Spleen (tissue), 11 donors: Measurements from ENCODE around the gene CRYBG1. TPM values are rescaled to one million over a fixed set of nuclear protein-coding genes. Genes with fewer than 3 reads are reported as not detected.

ENCODE experiments used
- DNase-seq: peaks from one replicate; pipeline ENCODE4 v3.0.0-alpha.2; 2020
- H3K27ac ChIP-seq, 8 donors: fragments of 200-600 bp; sonication (generic) in 7 of 8; 1 replicate in 4 of 8; 2 replicates in 4 of 8; pipeline versions ENCODE4 v1.5.0 to v1.8.0; 2016 to 2021; ENCODE audit warnings: inconsistent platforms in 4 of 8, mild to moderate bottlenecking in 4 of 8, moderate library complexity in 1 of 8
- H3K27me3 ChIP-seq, 7 donors: fragments of 200-600 bp; sonication (generic) in 6 of 7; replicated peaks in 1 of 7; 1 replicate in 4 of 7; 2 replicates in 3 of 7; pipeline versions ENCODE4 v1.5.0 to v1.8.0; 2016 to 2021; ENCODE audit warnings: inconsistent platforms in 3 of 7, mild to moderate bottlenecking in 1 of 7
- H3K36me3 ChIP-seq, 6 donors: fragments of 200-600 bp; sonication (generic) in 5 of 6; 1 replicate in 4 of 6; 2 replicates in 2 of 6; pipeline versions ENCODE4 v1.5.0 to v1.8.0; 2016 to 2021; ENCODE audit warnings: inconsistent platforms in 2 of 6
- H3K4me1 ChIP-seq, 6 donors: fragments of 200-600 bp; sonication (generic) in 5 of 6; 1 replicate in 3 of 6; 2 replicates in 3 of 6; pipeline versions ENCODE4 v1.5.0 to v1.8.0; 2016 to 2021; ENCODE audit warnings: inconsistent platforms in 3 of 6
- H3K4me3 ChIP-seq, 8 donors: fragments of 200-600 bp; sonication (generic) in 7 of 8; 1 replicate in 4 of 8; 2 replicates in 4 of 8; pipeline versions ENCODE4 v1.5.0 to v1.8.0; 2016 to 2021; ENCODE audit warnings: inconsistent platforms in 4 of 8, mild to moderate bottlenecking in 4 of 8, moderate library complexity in 2 of 8
- H3K9me3 ChIP-seq, 8 donors: fragments of 200-600 bp; sonication (generic) in 7 of 8; 1 replicate in 4 of 8; 2 replicates in 4 of 8; pipeline versions ENCODE4 v1.5.0 to v1.8.0; 2016 to 2021; ENCODE audit warnings: inconsistent platforms in 4 of 8
- CTCF ChIP-seq, 11 experiments: fragments of 200-600 bp in 7 of 11; fragments of 450-650 bp in 4 of 11; sonication (generic) in 4 of 11; IDR thresholded peaks in 8 of 11; conservative IDR thresholded peaks in 3 of 11; 1 replicate in 7 of 11; 2 replicates in 4 of 11; pipeline versions ENCODE4 v1.4.0 to v1.8.0; 2016 to 2021; ENCODE audit warnings: antibody characterized with exemption in 11 of 11, inconsistent platforms in 4 of 11, mild to moderate bottlenecking in 1 of 11
- POLR2A ChIP-seq, 3 donors: fragments of 450-650 bp; IDR thresholded peaks; one replicate each; pipeline ENCODE4 v1.5.1; 2017; ENCODE audit warnings: antibody characterized with exemption in 3 of 3, mild to moderate bottlenecking in 1 of 3
- POLR2AphosphoS5 ChIP-seq, 3 donors: sonication (generic); formaldehyde crosslinking; IDR thresholded peaks; one replicate each; pipeline ENCODE4 v1.5.1; 2017; ENCODE audit warnings: antibody characterized with exemption in 3 of 3
- WGBS, 5 donors: extraction: QIAGEN DNeasy Blood & Tissue Kit in 3 of 5; methylation state at CpG; one replicate each; pipeline versions ENCODE4 v1.1.5 to v1.1.7; 2013 to 2018; 5-methylcytosine and 5-hydroxymethylcytosine counted together
- intact Hi-C: fragments of 100-400 bp; cut with DNase I; formaldehyde crosslinking; loops from one replicate; pipeline ENCODE4 v1.15.0; 2023; ENCODE audit warnings: low total_unique reads
- polyA plus RNA-seq, 3 donors: library from polyadenylated mRNA; stranded (reverse); fragments of 200-250 nt; gene quantifications; one replicate each; pipeline ENCODE4 v1.2.1, GENCODE V29; 2013
- total RNA-seq, 7 donors: library from RNA; depleted of rRNA in 3 of 7; stranded (reverse); fragments of >200 nt in 3 of 7; fragmentation: NEBNext Ultra II Directional in 4 of 7; extraction: Animal tissue kit (Norgen Biotek cat#: 25700) in 4 of 7; gene quantifications; one replicate each; pipeline versions ENCODE4 v1.1.0 to v1.2.1, GENCODE V29; 2016 to 2021
- donor health status: healthy with polysubstance abuse.
- donor health status: DM: no; HTN: no; CAD: no; lungs with moderate emphysema.
- donor health status: DM: no; HTN: no; CAD: no.
- donor health status: Bipolar disorder and iron deficiency.
- donor health status: healthy.
- donor health status: DM: no; HTN: no; CAD: no.
- donor health status: DM: yes; HTN: yes; CAD: no.

The CRYBG1 gene
- total and polyA plus RNA-seq, 10 donors = 5.6 to 39.1 (median 28.1) TPM

- TF ChIP-seq CTCF (IDR thresholded peaks at IDR 0.05 in 8 of 11, conservative IDR thresholded peaks at IDR 0.05 in 3 of 11) (no peak), POLR2A (IDR thresholded peaks at IDR 0.05) (no peak), POLR2AphosphoS5 (IDR thresholded peaks at IDR 0.05) (no peak)
- no peaks in the 10 kb centered on the region for H3K27me3 ChIP-seq
- WGBS, 5 donors = 37 to 71% (median 52%) methylated on average over 3 to 4 of the region's 4 CpGs
- no peaks in the 10 kb centered on the region for H3K9me3 ChIP-seq
- intact Hi-C loops = no loop called here
- H3K4me3 ChIP-seq = no peak overlapping the region
- no peak for DNase-seq
- H3K27ac ChIP-seq = no peak overlapping the region
- H3K4me1 ChIP-seq = no peaks in the 10 kb centered on the region
- H3K36me3 ChIP-seq = no peaks in the 10 kb centered on the region
These were observed 128.2 kb downstream of the CRYBG1 start for GRCh38 chr6:106488494-106489370.

GRCh38 chr6:106490030-106490429 lies 129.5 kb downstream of the CRYBG1 start:
- intact Hi-C loops = no loop called here
- WGBS, 5 donors = 74 to 94% (median 81%) methylated on average over 1 of the region's 1 CpG

GRCh38 chr6:106490436-106490835 lies 129.9 kb downstream of the CRYBG1 start:
- TF ChIP-seq POLR2AphosphoS5 (IDR thresholded peaks at IDR 0.05) = no peak
- intact Hi-C loops = no loop called here
- WGBS, 5 donors = 70 to 84% (median 82%) methylated on average over 1 of the region's 1 CpG
- Histone ChIP-seq H3K27me3 (no peaks in the 10 kb centered on the region), H3K4me3 (no peak overlapping the region), H3K27ac (no peak overlapping the region), H3K36me3 (no peaks in the 10 kb centered on the region), H3K9me3 (no peaks in the 10 kb centered on the region), H3K4me1 (peaks cover 0 to 4% (median 0%) of the 10 kb centered on the region in 6 donors)
- DNase-seq = no peak

More at GRCh38 chr6:106490030-106490429, 129.5 kb downstream of the CRYBG1 start:
- Histone ChIP-seq H3K27ac (no peak overlapping the region), H3K36me3 (no peaks in the 10 kb centered on the region), H3K9me3 (no peaks in the 10 kb centered on the region), H3K27me3 (no peaks in the 10 kb centered on the region), H3K4me3 (no peak overlapping the region), H3K4me1 (peaks cover 0 to 3% (median 0%) of the 10 kb centered on the region in 6 donors)
- no peak for DNase-seq
- TF ChIP-seq POLR2AphosphoS5 (IDR thresholded peaks at IDR 0.05) = no peak
- no peak for TF ChIP-seq POLR2A (IDR thresholded peaks at IDR 0.05)
- no peak for TF ChIP-seq CTCF (IDR thresholded peaks at IDR 0.05 in 8 of 11, conservative IDR thresholded peaks at IDR 0.05 in 3 of 11)

GRCh38 chr6:106490974-106491373 lies 130.5 kb downstream of the CRYBG1 start:
- no peak overlapping the region for H3K27ac ChIP-seq

More at GRCh38 chr6:106490974-106491373, 130.5 kb downstream of the CRYBG1 start:
- DNase-seq = no peak
- WGBS, 5 donors = 68 to 88% (median 75%) methylated on average over 3 of the region's 3 CpGs
- Histone ChIP-seq H3K4me3 (no peak overlapping the region), H3K36me3 (no peaks in the 10 kb centered on the region), H3K9me3 (no peaks in the 10 kb centered on the region), H3K4me1 (peaks cover 0 to 4% (median 0%) of the 10 kb centered on the region in 6 donors), H3K27me3 (no peaks in the 10 kb centered on the region)
- no peak for TF ChIP-seq POLR2AphosphoS5 (IDR thresholded peaks at IDR 0.05)
- TF ChIP-seq POLR2A (IDR thresholded peaks at IDR 0.05) = no peak
- no peak for TF ChIP-seq CTCF (IDR thresholded peaks at IDR 0.05 in 8 of 11, conservative IDR thresholded peaks at IDR 0.05 in 3 of 11)
- intact Hi-C loops = no loop called here
